ENCODE results near the gene TNK1. TPM values are rescaled to one million over a fixed set of nuclear protein-coding genes. Genes with fewer than 3 reads are reported as not detected.

TNK1 gene
- total and polyA plus RNA-seq, 9 of the 15 experiments (the other 6 are each of a cell fraction or from before 2014, with no cell fraction given): 0.28 to 5.2 (median 2.1) TPM

- TF ChIP-seq, protein P1, sequence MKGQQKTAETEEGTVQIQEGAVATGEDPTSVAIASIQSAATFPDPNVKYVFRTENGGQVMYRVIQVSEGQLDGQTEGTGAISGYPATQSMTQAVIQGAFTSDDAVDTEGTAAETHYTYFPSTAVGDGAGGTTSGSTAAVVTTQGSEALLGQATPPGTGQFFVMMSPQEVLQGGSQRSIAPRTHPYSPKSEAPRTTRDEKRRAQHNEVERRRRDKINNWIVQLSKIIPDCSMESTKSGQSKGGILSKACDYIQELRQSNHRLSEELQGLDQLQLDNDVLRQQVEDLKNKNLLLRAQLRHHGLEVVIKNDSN (CRISPR knock-in tag; IDR thresholded peaks at IDR 0.05): no peak
- TF ChIP-seq FOXM1 (IDR thresholded peaks at IDR 0.05; ENCODE audit: low read depth): no peak
- TF ChIP-seq FOXM1 (CRISPR knock-in tag; IDR thresholded peaks at IDR 0.05; ENCODE audit: low read depth): no peak
These were observed 29.9 kb downstream of the TNK1 start (continued) for GRCh38 chr17:7410634-7411426.

DNA sequence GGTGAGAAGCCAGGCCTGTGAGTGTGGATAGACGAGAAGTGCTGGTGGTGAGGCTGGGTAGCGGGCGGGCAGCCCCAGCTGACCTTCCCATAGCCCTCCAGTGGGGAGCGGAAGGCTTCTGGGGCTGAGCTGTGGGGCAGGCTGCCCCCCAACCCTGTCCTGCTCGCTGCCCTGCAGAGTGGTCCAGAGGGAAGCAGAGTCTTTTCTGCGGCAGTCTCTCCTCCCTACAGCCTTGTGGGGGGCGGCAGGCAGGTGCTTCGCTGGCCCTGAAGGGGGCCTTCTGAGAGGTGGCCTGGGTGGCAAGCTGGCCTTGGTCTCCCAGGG lies 30.5 kb downstream of the TNK1 start:
- peaks cover 0 to 16% of the 10 kb centered on the region in 2 experiments; a peak in 2 of 5 replicates for H3K4me1 ChIP-seq (replicated peaks in 1 of 2; ENCODE audit: control insufficient read depth in 2 of 2, insufficient read depth in 2 of 2, low read length in 2 of 2)
- H3K27ac ChIP-seq (ENCODE audit: extremely low read depth, low read depth, low read length): no peak overlapping the region
- H3K27me3 ChIP-seq (ENCODE audit: control insufficient read depth in 2 of 2, insufficient read depth in 2 of 2, low read length in 2 of 2): no peaks in the 10 kb centered on the region
- ATAC-seq (no peak), FAIRE-seq (no peak), DNase-seq (ENCODE audit: extremely low read depth in 1 of 4, low spot score in 3 of 4) (no peak)
- BruUV-seq (replicated peaks): no TSS peak
- no peaks in the 10 kb centered on the region for H3K9me3 ChIP-seq (replicated peaks; ENCODE audit: control insufficient read depth, insufficient read depth, low read depth, low read length)
- ChIA-PET CTCF (ENCODE audit: low intra/inter-chr PET ratio) (no interaction called here), POLR2A (no interaction called here)
- H3K9ac ChIP-seq (ENCODE audit: insufficient read depth in 1 of 2, low read depth in 2 of 2, low read length in 2 of 2): no peak overlapping the region; a peak in 1 of 4 replicates
- intact Hi-C loops (cut with micrococcal nuclease) (no loop called here), in situ Hi-C loops (cut with MboI) (no loop called here)
- H3K79me2 ChIP-seq (ENCODE audit: control insufficient read depth, insufficient read depth, low read length): no peaks in the 10 kb centered on the region
- H3K9me1 ChIP-seq (ENCODE audit: control insufficient read depth, insufficient read depth, low read length): no peaks in the 10 kb centered on the region
- no peak overlapping the region for H3K4me2 ChIP-seq (ENCODE audit: insufficient read depth, low read length)
- H4K20me1 ChIP-seq (replicated peaks; ENCODE audit: control insufficient read depth, insufficient read depth, low read length): no peaks in the 10 kb centered on the region
- 0 out of 3 replicates have a peak, but pooled peaks cover 3% of the 10 kb centered on the region for H3K36me3 ChIP-seq (ENCODE audit: control insufficient read depth, insufficient read depth, low read length)
- no peak overlapping the region for H2AFZ ChIP-seq (ENCODE audit: low read depth, low read length)
- 80% methylated on average over 6 of the region's 8 CpGs for WGBS (ENCODE audit: insufficient coverage, low coverage, missing lambda C conversion rate)
- H3K4me3 ChIP-seq: no peak overlapping the region
- TF ChIP-seq ASH1L (IDR thresholded peaks at IDR 0.05; ENCODE audit: borderline replicate concordance, low read depth, partially characterized antibody): no peak
- no peak for TF ChIP-seq ZBTB33 (CRISPR knock-in tag; IDR thresholded peaks at IDR 0.05)
- no peak for TF ChIP-seq RFX7 (CRISPR knock-in tag; IDR thresholded peaks at IDR 0.05)
- TF ChIP-seq, protein P2, sequence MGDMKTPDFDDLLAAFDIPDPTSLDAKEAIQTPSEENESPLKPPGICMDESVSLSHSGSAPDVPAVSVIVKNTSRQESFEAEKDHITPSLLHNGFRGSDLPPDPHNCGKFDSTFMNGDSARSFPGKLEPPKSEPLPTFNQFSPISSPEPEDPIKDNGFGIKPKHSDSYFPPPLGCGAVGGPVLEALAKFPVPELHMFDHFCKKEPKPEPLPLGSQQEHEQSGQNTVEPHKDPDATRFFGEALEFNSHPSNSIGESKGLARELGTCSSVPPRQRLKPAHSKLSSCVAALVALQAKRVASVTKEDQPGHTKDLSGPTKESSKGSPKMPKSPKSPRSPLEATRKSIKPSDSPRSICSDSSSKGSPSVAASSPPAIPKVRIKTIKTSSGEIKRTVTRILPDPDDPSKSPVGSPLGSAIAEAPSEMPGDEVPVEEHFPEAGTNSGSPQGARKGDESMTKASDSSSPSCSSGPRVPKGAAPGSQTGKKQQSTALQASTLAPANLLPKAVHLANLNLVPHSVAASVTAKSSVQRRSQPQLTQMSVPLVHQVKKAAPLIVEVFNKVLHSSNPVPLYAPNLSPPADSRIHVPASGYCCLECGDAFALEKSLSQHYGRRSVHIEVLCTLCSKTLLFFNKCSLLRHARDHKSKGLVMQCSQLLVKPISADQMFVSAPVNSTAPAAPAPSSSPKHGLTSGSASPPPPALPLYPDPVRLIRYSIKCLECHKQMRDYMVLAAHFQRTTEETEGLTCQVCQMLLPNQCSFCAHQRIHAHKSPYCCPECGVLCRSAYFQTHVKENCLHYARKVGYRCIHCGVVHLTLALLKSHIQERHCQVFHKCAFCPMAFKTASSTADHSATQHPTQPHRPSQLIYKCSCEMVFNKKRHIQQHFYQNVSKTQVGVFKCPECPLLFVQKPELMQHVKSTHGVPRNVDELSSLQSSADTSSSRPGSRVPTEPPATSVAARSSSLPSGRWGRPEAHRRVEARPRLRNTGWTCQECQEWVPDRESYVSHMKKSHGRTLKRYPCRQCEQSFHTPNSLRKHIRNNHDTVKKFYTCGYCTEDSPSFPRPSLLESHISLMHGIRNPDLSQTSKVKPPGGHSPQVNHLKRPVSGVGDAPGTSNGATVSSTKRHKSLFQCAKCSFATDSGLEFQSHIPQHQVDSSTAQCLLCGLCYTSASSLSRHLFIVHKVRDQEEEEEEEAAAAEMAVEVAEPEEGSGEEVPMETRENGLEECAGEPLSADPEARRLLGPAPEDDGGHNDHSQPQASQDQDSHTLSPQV (IDR thresholded peaks at IDR 0.05): no peak
- TF ChIP-seq, protein P3, sequence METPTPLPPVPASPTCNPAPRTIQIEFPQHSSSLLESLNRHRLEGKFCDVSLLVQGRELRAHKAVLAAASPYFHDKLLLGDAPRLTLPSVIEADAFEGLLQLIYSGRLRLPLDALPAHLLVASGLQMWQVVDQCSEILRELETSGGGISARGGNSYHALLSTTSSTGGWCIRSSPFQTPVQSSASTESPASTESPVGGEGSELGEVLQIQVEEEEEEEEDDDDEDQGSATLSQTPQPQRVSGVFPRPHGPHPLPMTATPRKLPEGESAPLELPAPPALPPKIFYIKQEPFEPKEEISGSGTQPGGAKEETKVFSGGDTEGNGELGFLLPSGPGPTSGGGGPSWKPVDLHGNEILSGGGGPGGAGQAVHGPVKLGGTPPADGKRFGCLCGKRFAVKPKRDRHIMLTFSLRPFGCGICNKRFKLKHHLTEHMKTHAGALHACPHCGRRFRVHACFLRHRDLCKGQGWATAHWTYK (CRISPR knock-in tag; IDR thresholded peaks at IDR 0.05): no peak
- TF ChIP-seq, protein P4, sequence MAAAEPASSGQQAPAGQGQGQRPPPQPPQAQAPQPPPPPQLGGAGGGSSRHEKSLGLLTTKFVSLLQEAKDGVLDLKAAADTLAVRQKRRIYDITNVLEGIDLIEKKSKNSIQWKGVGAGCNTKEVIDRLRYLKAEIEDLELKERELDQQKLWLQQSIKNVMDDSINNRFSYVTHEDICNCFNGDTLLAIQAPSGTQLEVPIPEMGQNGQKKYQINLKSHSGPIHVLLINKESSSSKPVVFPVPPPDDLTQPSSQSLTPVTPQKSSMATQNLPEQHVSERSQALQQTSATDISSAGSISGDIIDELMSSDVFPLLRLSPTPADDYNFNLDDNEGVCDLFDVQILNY (CRISPR knock-in tag; IDR thresholded peaks at IDR 0.05): no peak
- TF ChIP-seq FOS (IDR thresholded peaks at IDR 0.05; ENCODE audit: extremely low read depth, insufficient read length): no peak
- TF ChIP-seq TSC22D4 (tag; IDR thresholded peaks at IDR 0.05): no peak
